GM12878 (cell line): ENCODE data around the gene LIN37. TPM values are rescaled to one million over a fixed set of nuclear protein-coding genes. Genes with fewer than 3 reads are reported as not detected.

ENCODE experiments used
- ATAC-seq: fragments of 200-7000 bp; cut with Tn5 transposase; 3 replicates; pipeline ENCODE4 v1.9.1; 2020; ENCODE audit warnings: mild to moderate bottlenecking, moderate library complexity
- BruUV-seq: library from RNA; stranded (reverse); fragments of 400-500 nt; replicated peaks from 2 replicates; lab custom pipeline; 2021; lab: Mats Ljungman, UMichigan
- CTCF ChIA-PET: fragments of 300-600 bp; sonication (Branson Sonifier 250); formaldehyde crosslinking; extraction: SDS; loops from one replicate; lab custom pipeline; 2021; ENCODE audit warnings: inconsistent platforms; lab: Yijun Ruan, JAX
- POLR2A ChIA-PET: fragments of 350-600 bp; formaldehyde crosslinking; extraction: SDS; loops from one replicate; lab custom pipeline; 2021; ENCODE audit warnings: inconsistent platforms; lab: Charles Lee
- RAD21 ChIA-PET: fragments of 300-600 bp; sonication (Branson Sonifier 250); formaldehyde crosslinking; loops from one replicate; lab custom pipeline; 2023; ENCODE audit warnings: antibody characterized with exemption; ENCODE audit not compliant: unreplicated experiment; lab: Charles Lee
- SMC1A ChIA-PET: fragments of 300-600 bp; sonication (Branson Sonifier 250); formaldehyde crosslinking; loops from one replicate; lab custom pipeline; 2023; ENCODE audit not compliant: unreplicated experiment, uncharacterized antibody; lab: Charles Lee
- DNase-seq: peaks from one replicate; pipeline ENCODE4 v3.0.0-alpha.2; 2011; ENCODE audit warnings: low read depth, low spot score
- FAIRE-seq: peaks from 3 replicates; lab custom pipeline; 2011; peaks lifted over from hg19 to GRCh38; lab: Jason Lieb, UNC
- H2AFZ ChIP-seq: 2 replicates; pipeline ENCODE4 v1.6.0; 2011; ENCODE audit warnings: low read depth, low read length, control low read depth; ENCODE audit not compliant: control insufficient read depth
- H3K27ac ChIP-seq: 2 replicates; pipeline ENCODE4 v1.5.1; 2011; ENCODE audit warnings: control low read depth; ENCODE audit not compliant: control insufficient read depth, insufficient read depth
- H3K27me3 ChIP-seq, 2 experiments: replicated peaks in 1 of 2; 2 replicates each; pipeline versions ENCODE4 v1.6.0 to v1.6.1; 2011; ENCODE audit warnings: low read length in 1 of 2; ENCODE audit not compliant: control insufficient read depth in 2 of 2, insufficient read depth in 2 of 2
- H3K36me3 ChIP-seq, 2 experiments: 2 replicates each; pipeline ENCODE4 v1.5.1; 2011; ENCODE audit warnings: low read length in 1 of 2; ENCODE audit not compliant: control insufficient read depth in 2 of 2, insufficient read depth in 2 of 2
- H3K4me1 ChIP-seq: 2 replicates; pipeline ENCODE4 v1.6.1; 2011; ENCODE audit warnings: mild to moderate bottlenecking, low read length, moderate library complexity, mixed read lengths; ENCODE audit not compliant: control insufficient read depth, insufficient read depth
- H3K4me2 ChIP-seq: 2 replicates; pipeline ENCODE4 v1.6.0; 2011; ENCODE audit warnings: control low read depth; ENCODE audit not compliant: control insufficient read depth, insufficient read depth
- H3K4me3 ChIP-seq: fragments of 200-600 bp; sonication (generic); 2 replicates; pipeline ENCODE4 v1.5.1; 2016
- H3K79me2 ChIP-seq: 2 replicates; pipeline ENCODE4 v1.6.0; 2011; ENCODE audit warnings: low read length; ENCODE audit not compliant: control insufficient read depth, insufficient read depth
- H3K9ac ChIP-seq: 2 replicates; pipeline ENCODE4 v1.8.0; 2011; ENCODE audit warnings: low read length, control low read depth, mixed read lengths; ENCODE audit not compliant: control insufficient read depth, insufficient read depth
- H3K9me3 ChIP-seq: replicated peaks from 3 replicates; pipeline ENCODE4 v1.5.1; 2011; ENCODE audit warnings: mild to moderate bottlenecking, low read length; ENCODE audit not compliant: control insufficient read depth, insufficient read depth
- H4K20me1 ChIP-seq: 2 replicates; pipeline ENCODE4 v1.6.0; 2011; ENCODE audit not compliant: control insufficient read depth, insufficient read depth
- CBFB ChIP-seq: IDR thresholded peaks from 2 replicates; pipeline ENCODE4 v1.6.1; 2016; ENCODE audit warnings: antibody characterized with exemption, low read depth
- ESRRA ChIP-seq: IDR thresholded peaks from 2 replicates; pipeline ENCODE4 v1.6.1; 2012; ENCODE audit warnings: mild to moderate bottlenecking, low read length, improper control_type of control experiment
- FOXK2 ChIP-seq: fragments of 450-650 bp; IDR thresholded peaks from 2 replicates; pipeline ENCODE4 v1.6.1; 2017; ENCODE audit warnings: mild to moderate bottlenecking, moderate library complexity
- HCFC1 ChIP-seq: fragments of 150-350 bp; IDR thresholded peaks from 2 replicates; pipeline ENCODE4 v1.6.1; 2014; ENCODE audit warnings: low read length
- HDAC2 ChIP-seq: fragments of 200-600 bp; sonication (generic); IDR thresholded peaks from 2 replicates; pipeline ENCODE4 v1.6.1; 2017
- IKZF2 ChIP-seq, 2 experiments: fragments of 450-650 bp; IDR thresholded peaks; 2 replicates each; pipeline ENCODE4 v1.6.1; 2017; ENCODE audit warnings: mild to moderate bottlenecking in 2 of 2, moderate library complexity in 2 of 2
- KAT2A ChIP-seq: conservative IDR thresholded peaks from 2 replicates; pipeline ENCODE4 v1.6.1; 2011; ENCODE audit warnings: low read depth, low read length; ENCODE audit not compliant: control insufficient read depth
- MLLT1 ChIP-seq: fragments of 450-650 bp; IDR thresholded peaks from 2 replicates; pipeline ENCODE4 v1.6.1; 2016; ENCODE audit warnings: mild to moderate bottlenecking
- NFIC ChIP-seq: IDR thresholded peaks from 2 replicates; pipeline ENCODE4 v1.6.1; 2012; ENCODE audit warnings: low read depth, mild to moderate bottlenecking, inconsistent platforms, low read length, moderate library complexity
- NFXL1 ChIP-seq: fragments of 450-650 bp; IDR thresholded peaks from 2 replicates; pipeline ENCODE4 v1.6.1; 2017; ENCODE audit warnings: antibody characterized with exemption, mild to moderate bottlenecking, borderline replicate concordance
- POLR2AphosphoS2 ChIP-seq: IDR thresholded peaks from 2 replicates; pipeline ENCODE4 v1.6.1; 2011; ENCODE audit warnings: low read depth, mild to moderate bottlenecking, low read length, improper control_type of control experiment, moderate library complexity
- POLR2AphosphoS5 ChIP-seq: IDR thresholded peaks from 2 replicates; pipeline ENCODE4 v1.6.1; 2011; ENCODE audit warnings: mild to moderate bottlenecking, low read length, inconsistent platforms
- PRDM15 ChIP-seq: fragments of 450-650 bp; formaldehyde crosslinking; IDR thresholded peaks from 2 replicates; pipeline ENCODE4 v1.4.0; 2020; ENCODE audit warnings: mild to moderate bottlenecking, moderate library complexity
- RELA ChIP-seq: fragments of 450-650 bp; IDR thresholded peaks from 2 replicates; pipeline ENCODE4 v1.8.0; 2014; ENCODE audit warnings: borderline replicate concordance; ENCODE audit not compliant: partially characterized antibody
- SP1 ChIP-seq: IDR thresholded peaks from one replicate; pipeline ENCODE4 v1.6.1; 2011; ENCODE audit warnings: low read depth, low read length
- TARDBP ChIP-seq: IDR thresholded peaks from 2 replicates; pipeline ENCODE4 v1.6.1; 2016; ENCODE audit warnings: borderline replicate concordance
- ZBTB33 ChIP-seq: fragments of 450-650 bp; IDR thresholded peaks from 2 replicates; pipeline ENCODE4 v1.6.1; 2017; ENCODE audit warnings: mild to moderate bottlenecking
- WGBS: methylation state at CpG from one replicate; pipeline ENCODE4 v1.1.6; 2016; ENCODE audit warnings: low lambda C conversion rate; ENCODE audit not compliant: insufficient replicate concordance, insufficient coverage; ENCODE audit errors: missing lambda C conversion rate; 5-methylcytosine and 5-hydroxymethylcytosine counted together
- in situ Hi-C: fragments of 300-500 bp; cut with MboI; formaldehyde crosslinking; loops from 9 replicates; pipeline ENCODE4 v1.14.3; 2018; ENCODE audit warnings: mixed read lengths
- intact Hi-C: fragments of 100-400 bp; cut with micrococcal nuclease; formaldehyde crosslinking; loops from one replicate; pipeline ENCODE4 v1.14.2; 2022; ENCODE audit not compliant: unreplicated experiment
- polyA plus RNA-seq, 11 experiments: library from polyadenylated mRNA; depleted of rRNA in 4 of 11; unstranded in 6 of 11; stranded (reverse) in 5 of 11; fragments of >200 nt; fragmentation: Nextera tagmentation in 4 of 11; fragmentation: Illumina TruSeq in 1 of 11; extraction: Ambion mirVana in 4 of 11; extraction: Trizol in 1 of 11; gene quantifications; 1 replicate in 1 of 11; 2 replicates in 10 of 11; pipeline versions ENCODE4 v1.2.1 to v1.2.3, GENCODE V29; 2011 to 2016; ENCODE audit warnings: inconsistent platforms in 2 of 11, missing spikeins in 2 of 11, low read depth in 1 of 11
- total RNA-seq, 4 experiments: library from RNA; depleted of rRNA in 3 of 4; stranded (reverse); fragments of >200 nt in 3 of 4; fragmentation: Illumina TruSeq in 1 of 4; extraction: Trizol in 1 of 4; gene quantifications; 2 replicates each; pipeline versions ENCODE4 v1.2.1 to v1.2.3, GENCODE V29; 2013 to 2021
- TF ChIP-seq, protein P1 (sequence below): fragments of 450-650 bp; IDR thresholded peaks from 2 replicates; pipeline ENCODE4 v1.6.1; 2014; ENCODE audit warnings: mild to moderate bottlenecking

Gene LIN37
- total and polyA plus RNA-seq, 10 of the 15 experiments (the other 5 are each of a cell fraction or from before 2014, with no cell fraction given): 0.69 to 11.9 (median 7.6) TPM

DNA sequence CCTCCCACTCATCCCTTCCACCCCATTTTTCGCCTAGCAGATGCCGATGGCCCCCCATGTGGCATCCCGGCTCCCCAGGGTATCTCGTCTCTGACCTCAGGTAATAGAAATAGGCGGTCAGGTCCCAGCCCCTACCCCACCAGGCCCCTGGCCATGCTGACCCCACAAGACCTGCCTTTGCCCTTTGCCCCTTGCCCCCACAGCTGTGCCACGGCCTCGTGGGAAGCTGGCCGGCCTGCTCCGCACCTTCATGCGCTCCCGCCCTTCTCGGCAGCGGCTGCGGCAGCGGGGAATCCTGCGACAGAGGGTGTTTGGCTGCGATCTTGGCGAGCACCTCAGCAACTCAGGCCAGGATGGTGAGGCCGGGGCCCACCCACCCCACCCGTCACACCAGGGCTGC lies 32.3 kb downstream of the LIN37 start:
- no TSS peak for BruUV-seq
- no peak overlapping the region for H3K4me2 ChIP-seq
- FAIRE-seq: no peak
- H3K79me2 ChIP-seq: no peaks in the 10 kb centered on the region
- H3K4me1 ChIP-seq: no peaks in the 10 kb centered on the region
- TF ChIP-seq CBFB (no peak), POLR2AphosphoS5 (no peak), KAT2A (no peak), MLLT1 (no peak), POLR2AphosphoS2 (no peak), ZBTB33 (no peak), NFXL1 (no peak), RELA (no peak), SP1 (no peak), ESRRA (no peak), NFIC (no peak), HCFC1 (no peak), IKZF2 (IDR thresholded peaks at IDR 0.05) (no peak), HDAC2 (no peak), TARDBP (no peak), FOXK2 (no peak), PRDM15 (CRISPR knock-in tag) (no peak)
- TF ChIP-seq, protein P1, sequence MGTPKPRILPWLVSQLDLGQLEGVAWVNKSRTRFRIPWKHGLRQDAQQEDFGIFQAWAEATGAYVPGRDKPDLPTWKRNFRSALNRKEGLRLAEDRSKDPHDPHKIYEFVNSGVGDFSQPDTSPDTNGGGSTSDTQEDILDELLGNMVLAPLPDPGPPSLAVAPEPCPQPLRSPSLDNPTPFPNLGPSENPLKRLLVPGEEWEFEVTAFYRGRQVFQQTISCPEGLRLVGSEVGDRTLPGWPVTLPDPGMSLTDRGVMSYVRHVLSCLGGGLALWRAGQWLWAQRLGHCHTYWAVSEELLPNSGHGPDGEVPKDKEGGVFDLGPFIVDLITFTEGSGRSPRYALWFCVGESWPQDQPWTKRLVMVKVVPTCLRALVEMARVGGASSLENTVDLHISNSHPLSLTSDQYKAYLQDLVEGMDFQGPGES: no peak
- ChIA-PET SMC1A (no interaction called here), RAD21 (interaction anchor here (0.5 kb wide), 1 partner anchor 69 kb away, joined by 3 read pairs; no protein-coding TSS in a partner anchor), CTCF (no interaction called here), POLR2A (interaction anchor here (1.6 kb wide), 1 partner anchor 33 kb away, joined by 4 read pairs; the partner anchor contains the start of gene LIN37)
- no peak for ATAC-seq
- no peak overlapping the region for H2AFZ ChIP-seq
- no peaks in the 10 kb centered on the region for H4K20me1 ChIP-seq
- WGBS: 90% methylated on average over 20 of the region's 20 CpGs
- intact Hi-C loops: no loop called here
- no peak overlapping the region for H3K9ac ChIP-seq
- H3K9me3 ChIP-seq: no peaks in the 10 kb centered on the region
- no peak for DNase-seq
- H3K4me3 ChIP-seq: no peak overlapping the region
- H3K36me3 ChIP-seq: no peaks in the 10 kb centered on the region; a peak in 1 of 4 replicates
- in situ Hi-C loops: no loop called here
- H3K27ac ChIP-seq: no peak overlapping the region
- H3K27me3 ChIP-seq: no peaks in the 10 kb centered on the region
